GM12874 (cell line): ENCODE data around the gene UTS2B.

Source experiments
- CTCF ChIP-seq: IDR thresholded peaks from 2 replicates; pipeline ENCODE4 v1.5.1; 2011; ENCODE audit warnings: low read depth, mild to moderate bottlenecking, control low read depth, low read length, moderate library complexity; ENCODE audit not compliant: insufficient read depth

UTS2B gene

GRCh38 chr3:191342006-191342405, 11.7 kb upstream of the UTS2B start:
- no peak for TF ChIP-seq CTCF

GRCh38 chr3:191340966-191341365, 10.6 kb upstream of the UTS2B start:
- TF ChIP-seq CTCF = no peak

- no peak for TF ChIP-seq CTCF
Observed at GRCh38 chr3:191340351-191340750, 10.0 kb upstream of the UTS2B start.

- TF ChIP-seq CTCF = no peak
Observed at GRCh38 chr3:191339316-191339917, 9.1 kb upstream of the UTS2B start.

- TF ChIP-seq CTCF = no peak
Observed at GRCh38 chr3:191338177-191338488, 7.8 kb upstream of the UTS2B start.

- no peak for TF ChIP-seq CTCF
Observed at GRCh38 chr3:191336833-191337232, 6.5 kb upstream of the UTS2B start.

- TF ChIP-seq CTCF = no peak
Observed at GRCh38 chr3:191334346-191334893, 4.1 kb upstream of the UTS2B start.
